CD4-positive, alpha-beta T cell treated with Interleukin-17A for 1 hour (primary cell): ENCODE measurements around the gene GGT7.
A peak's percentile ranks its signal among the peaks of the same experiment; 100 is the strongest.
"Not testable (repeated sequence)": the region's sequence is repeated elsewhere in the genome, so short reads cannot be mapped to it uniquely, and the experiment has no call there.

Experiments
- DNase-seq: peaks from one replicate; pipeline ENCODE4 v3.0.0-alpha.2; 2020

GGT7 gene

DNA sequence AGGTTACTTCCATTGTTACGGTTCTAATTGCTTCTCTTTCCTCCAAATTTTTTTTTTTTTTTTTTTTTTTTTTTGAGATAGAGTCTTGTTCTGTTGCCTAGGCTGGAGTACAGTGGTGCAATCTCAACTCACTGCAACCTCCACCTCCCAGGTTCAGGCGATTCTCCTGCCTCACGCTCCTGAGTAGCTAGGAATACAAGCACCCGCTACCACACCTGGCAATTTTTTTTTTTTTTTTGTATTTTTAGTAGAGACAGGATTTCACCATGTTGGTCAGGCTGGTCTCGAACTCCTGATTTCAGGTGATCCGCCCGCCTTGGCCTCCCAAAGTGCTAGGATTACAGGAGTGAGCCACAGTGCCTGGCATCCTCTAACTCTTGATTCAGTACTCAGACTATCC is 8.3 kb upstream of the GGT7 start:
- DNase-seq: not testable (repeated sequence)

DNA sequence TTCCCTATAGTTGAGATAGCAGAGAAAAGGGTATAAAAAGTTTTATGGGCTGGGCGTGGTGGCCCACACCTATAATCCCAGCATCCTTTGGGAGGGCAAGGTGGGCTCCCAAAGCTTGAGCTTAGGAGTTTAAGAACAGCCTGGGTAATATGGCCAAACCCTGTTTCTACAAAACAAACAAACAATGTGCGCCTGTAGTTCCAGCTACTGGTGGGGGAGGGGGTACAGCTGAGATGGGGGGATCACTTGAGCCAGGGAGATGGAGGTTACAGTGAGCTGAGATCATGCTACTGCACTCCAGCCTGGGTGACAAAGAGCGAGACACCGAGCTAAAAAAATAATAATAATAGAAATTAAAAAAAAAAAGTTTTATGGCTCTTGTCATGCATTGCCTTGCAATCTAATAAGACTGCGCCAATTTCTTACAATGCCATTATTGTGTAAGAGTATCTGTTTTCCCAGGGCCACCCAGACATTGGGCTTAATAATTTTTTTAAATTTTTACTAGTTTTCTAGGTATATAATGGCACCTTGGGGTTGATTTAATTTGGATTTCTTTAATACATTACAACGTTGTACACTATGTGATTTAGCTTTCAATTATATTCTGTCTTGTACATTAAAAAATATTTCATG is 7.7 kb upstream of the GGT7 start:
- no peak for DNase-seq

DNA sequence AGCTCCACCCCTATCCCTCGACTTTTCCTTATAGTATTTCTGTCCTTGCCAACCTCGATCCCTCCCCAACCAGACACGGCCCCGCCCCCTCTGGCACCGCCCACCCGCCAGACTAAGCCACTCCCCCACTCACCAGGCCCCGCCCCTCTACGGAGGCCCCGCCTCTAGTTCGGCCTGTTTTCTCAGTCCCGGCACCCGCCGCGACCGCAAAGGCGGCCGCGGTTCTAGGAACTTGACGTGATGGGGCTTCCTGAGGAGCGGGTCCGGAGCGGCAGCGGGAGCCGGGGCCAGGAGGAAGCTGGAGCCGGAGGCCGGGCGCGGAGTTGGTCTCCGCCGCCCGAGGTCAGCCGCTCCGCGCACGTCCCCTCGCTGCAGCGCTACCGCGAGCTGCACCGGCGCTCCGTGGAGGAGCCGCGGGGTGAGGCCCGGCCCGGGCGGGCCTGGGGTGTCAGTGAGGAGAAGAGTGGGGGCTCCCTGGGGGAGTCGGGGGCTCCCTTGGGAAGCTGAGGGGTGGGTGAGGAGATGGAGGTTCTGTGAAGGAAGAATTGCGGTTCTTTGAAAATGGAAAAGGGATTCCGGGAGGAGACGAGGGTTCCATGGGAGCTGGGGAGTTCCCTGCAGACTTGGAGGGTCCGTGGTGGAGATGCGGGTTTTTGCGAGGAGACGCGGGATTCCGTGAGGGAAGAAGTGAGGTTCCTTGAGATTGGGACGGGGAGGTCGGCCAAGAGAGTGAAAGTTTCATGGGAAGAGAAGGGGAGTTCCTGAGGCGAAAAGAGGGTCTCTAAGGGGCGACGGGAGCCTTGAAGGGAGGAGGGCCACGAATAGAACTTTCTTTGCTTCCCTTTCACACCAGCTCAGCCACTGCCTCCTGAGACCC is 4.0 kb upstream of the GGT7 start, which contains the start of gene ACSS2:
ACSS2 (plus strand) TSS at position 207 of the 877 bp plus-strand sequence; CDS start at position 241, 34 bp downstream.
- peak; percentile 95 for DNase-seq

DNA sequence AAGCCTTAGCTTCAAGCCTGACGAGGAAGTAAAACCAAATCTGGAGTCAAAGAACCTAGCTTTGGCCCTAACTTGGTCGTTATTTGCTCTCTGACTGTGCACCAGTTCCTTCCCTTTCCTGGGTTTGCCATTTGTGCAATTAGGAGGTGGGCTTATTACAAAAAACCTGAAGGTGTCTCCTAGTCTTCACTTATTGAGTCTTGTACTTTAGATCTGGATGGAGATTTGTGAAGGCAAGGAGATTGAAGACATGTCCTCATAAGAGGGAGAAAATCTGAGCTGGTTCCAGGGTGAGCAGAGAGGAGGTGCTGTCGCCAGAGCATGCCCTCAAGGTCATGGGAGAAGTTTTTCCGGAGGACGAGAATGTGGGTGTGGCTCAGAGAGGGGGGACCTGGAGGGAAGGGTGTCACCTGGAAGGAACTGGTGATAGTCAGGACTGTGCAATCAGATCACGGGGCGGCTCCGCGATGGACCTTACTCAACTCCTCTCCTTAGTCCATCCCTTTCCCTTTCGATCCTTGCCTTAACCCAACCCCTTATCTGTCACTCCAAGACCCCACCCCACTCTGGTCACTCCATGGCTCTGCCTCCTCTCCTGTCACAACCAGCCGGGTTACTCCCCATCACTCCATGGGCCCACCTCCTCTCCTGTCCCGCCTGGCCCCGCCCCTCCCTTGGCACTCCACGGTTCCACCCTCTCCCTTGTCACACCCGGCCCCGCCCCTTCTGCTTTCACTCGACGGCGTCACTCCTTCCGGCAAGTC is 3.2 kb upstream of the GGT7 start:
- DNase-seq: no peak

DNA sequence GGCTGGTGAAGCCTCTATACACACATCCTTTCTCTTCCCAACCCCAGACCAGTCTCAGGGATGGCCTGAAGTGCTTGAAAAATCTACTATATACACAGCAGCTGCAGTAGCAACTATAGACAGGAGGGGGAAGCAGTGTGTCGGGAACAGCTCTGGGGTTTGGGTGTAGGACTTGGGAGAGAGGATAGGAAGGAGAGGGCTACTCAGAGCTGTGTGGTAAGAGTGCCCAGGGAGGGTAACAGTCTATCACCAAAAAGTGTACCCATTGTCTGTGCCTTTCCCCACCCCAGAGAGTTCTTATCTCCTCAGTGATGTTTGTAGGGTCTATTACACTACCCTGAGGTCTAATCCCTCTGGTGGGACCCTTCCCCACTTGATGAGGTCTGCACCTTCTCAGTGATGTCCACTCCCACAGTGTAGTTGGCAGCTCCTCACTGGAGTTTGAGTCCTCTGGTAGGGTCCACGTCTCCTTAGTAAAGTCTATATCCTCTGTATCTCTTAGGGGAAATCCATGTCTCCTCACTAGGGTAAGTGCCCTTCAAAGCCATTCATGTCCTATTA is 1.5 kb upstream of the GGT7 start:
- peak; percentile 62 for DNase-seq

DNA sequence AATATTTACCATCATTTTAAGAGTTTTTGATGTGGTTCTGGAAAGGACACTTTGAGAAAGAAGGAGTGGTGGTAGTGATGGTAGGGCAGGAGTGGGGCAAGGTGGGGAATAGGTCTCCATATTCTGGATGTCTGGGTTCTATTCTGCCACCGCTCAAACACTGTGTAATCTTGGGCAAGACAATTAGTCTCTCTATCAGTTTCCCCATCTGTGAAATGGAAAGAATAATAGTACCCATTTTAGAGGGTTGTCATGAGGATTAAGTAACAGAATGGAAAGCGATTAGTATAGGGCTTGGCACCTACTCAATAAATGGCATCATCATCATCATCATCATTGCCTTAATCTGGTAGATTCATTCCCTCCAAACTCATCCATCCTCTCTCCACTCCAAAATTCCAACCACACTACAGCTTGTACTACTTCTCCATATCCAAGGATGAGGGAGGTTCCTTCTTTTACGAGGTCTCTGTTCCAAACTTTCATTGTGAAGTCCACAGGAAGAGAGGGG is 982 bp upstream of the GGT7 start:
- DNase-seq: no peak

DNA sequence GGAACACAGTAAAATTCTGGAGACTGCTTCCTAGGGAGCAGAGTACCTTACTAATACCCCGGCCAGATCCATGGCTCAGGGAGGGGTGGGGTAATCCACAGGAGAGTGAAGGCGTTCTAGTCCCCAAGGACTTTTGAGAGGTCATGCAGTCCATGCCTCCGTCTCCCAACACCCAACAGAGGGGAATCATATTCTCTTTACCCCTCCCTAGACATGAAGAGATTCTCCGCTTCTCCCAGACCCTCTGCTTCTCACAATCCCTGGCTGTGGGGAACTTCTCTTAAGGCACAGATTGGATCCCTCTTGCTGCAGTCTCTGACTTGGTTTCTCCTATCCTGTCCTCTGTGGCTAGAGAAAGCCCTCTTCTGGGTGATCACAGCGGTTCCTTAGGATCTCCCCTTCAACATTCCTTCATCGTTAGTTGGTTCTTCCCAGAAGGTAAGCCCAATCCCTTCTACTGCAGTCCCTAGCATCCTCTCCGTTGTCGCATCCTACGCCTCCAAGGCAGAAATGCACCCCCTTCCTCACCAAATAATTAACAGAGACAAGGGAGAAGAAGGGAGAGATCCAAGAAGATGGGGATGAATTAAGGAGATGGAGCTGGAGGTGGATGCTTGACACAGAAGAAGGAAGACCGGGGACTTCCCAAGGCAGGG is 562 bp downstream of the GGT7 start:
- no peak for DNase-seq

DNA sequence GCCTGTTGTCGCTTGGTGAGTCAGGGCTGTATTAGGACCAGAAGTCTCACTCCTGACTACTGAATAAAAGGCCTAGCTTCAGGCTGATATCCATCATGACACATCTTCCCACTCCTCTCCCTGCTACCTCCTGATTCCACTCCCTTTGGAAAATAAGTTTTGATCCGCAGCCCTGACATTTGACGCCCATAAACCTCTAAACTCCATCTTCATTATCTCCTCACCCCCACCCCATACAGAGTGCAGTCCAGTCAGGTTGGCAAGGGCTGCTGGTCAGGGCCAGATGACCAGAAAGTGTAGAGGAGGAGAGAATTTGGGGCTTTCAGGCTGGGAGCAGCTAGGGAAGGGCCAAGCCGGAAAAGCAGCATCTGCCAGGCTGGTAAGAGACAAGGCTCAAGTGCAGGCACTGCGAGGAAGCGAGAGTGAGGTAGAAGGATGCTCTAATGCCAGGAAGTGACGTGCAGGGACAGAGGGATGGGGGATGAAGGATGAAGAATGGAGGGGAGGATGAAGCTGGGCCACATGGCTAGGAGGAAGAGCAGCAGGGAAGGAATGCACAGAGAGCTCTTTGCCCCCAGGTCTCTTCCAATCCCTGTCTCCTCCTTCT is 1.2 kb downstream of the GGT7 start:
- DNase-seq: no peak

DNA sequence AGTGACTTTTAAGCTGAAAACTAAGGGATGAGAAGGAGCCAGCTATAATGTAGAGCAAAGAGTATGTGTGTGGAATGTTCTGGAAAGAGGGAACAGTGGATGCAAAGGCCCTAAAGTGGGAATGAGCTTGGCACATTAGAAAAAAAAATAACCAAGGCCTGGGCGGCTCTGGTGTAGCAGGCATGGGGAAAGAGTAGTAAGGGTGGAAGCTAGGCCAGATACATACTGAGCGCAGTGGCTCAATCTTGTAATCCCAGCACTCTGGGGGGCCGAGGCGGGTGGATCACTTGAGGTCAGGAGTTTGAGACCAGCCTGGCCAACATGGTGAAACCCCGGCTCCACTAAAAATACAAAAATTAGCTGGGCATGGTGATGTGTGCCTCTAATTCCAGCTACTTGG is 8.4 kb downstream of the GGT7 start:
- DNase-seq: no peak

DNA sequence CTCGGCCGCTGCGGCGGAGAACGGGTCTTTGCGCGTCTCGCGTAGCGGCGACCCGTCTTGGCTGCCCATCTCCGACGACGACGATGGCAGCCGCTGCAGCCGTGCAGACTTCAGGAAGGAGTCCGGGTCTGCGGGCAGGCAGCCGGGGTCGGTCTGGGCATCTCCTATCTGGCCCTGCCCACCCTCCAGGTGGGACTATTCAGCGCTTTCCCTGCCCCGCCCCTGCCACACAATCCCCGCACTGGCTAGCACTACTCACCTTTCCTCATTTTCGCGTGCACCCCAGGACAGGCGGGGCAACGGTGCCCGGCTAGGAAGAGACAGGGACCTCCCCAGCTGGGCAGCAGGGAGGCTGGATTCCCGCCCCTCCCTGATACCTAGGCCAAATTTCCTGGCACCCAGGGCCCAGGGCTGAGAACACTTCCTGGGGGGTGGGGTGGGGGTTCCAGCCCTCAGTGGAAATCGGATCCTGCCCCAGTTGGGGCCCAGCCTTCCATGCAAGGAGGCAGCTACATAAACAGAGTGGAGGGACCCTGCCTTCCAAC is 9.2 kb downstream of the GGT7 start:
- no peak for DNase-seq

DNA sequence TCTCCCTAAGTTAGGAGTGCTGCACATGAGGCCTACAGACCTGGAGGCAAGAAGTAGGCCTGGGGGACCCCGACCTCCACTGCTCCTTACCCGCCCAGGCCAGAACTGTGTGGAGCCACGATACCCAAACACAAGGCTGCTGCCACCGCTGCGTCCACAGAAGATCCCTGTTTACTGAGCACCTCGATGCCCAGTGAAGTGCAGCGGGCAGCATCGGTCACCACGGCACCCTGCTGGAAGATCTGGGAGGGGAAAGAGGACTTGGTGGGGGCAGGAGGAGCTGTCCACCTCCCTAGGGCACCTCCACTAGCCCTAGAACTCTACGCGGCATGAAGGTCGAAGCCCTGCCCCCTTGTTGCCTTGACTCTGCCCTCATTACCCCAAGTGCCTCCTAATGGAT is 9.9 kb downstream of the GGT7 start:
- no peak for DNase-seq

DNA sequence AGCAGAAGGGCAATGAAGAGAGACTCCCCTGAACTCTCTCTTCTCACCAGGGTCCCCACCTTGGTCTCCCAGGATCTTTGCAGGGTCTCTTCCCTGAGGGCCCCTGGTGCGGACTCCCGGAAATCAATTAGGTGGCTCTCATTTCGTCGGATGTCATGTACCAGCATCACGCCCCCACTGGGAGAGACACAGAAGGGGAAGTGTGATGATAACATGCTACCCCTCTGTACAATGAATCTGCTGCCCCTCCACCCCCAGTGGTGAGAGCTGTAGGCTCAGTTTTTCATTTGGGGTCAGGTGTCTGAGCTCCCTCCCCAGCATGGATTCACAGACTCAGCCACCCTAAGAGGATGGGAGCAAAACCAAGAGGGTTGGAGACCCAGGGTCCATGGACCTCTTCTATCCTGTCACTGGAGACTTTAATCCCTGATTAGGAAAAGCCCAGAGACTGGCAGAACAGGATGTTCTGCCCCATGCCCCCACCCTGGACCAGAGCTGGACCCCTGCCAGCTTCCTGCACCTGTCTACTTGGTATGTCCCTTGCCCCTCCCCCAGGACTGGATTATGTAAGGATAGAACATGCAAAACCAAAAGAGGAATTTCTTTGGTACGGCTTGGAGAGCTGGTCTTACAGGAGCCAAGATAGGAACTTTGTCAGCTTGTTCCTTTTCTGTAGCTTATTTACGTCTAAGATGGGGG is 11.1 kb downstream of the GGT7 start:
- DNase-seq: no peak

DNA sequence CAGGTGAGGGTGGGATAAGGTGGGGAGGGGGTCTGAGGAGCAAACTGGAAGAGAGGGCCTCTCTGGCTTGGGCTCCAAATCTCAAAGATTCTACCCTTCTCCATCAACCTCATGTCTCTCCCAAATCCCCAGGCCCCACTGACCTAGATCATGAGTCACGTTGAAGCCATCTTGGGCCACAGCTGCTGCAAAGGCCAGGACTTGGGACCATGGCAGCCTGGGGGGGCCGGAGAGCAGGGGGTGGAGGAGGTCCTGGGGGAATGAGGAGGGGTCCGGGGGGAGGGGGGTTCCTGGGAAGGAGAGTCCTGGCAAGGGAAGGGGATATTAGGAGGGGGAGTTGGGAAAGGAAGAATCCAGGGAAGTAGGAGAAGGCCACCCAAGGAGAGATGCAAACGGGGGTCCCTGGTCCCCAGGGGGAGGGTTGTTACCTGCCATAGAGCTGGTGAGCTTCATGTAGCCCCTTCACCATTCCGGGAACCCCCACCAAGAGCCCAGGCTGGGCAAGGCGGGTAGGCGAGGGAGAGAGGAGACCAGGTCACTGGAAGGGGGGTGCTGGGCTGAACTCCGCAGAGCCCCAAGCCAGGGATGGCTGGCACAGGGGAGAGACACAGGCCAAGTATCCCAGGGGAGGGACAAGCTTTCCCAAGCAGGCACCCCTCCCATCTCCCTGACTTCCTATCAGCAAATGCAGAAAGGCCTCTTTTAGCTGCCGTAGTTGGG is 12.7 kb downstream of the GGT7 start:
- no peak for DNase-seq

DNA sequence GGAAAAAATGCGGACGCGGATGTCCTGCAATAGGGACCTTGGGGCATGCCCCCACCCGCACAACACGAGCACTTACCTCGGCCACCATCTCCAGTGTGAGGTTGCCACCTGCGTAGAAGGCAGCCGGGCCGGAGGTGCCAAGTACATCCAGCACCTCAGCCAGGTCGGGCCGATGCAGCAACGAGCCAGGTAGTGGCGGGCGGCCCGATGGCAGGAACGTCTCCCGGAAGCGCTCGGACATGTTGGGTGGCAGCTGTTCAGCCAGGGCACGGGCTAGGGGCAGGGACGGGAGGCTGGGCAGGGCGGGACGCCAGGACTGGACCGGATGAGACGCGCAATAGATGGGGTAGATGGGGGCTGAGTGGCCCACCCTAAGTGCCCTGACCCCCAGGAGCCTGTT is 13.3 kb downstream of the GGT7 start:
- DNase-seq: no peak

DNA sequence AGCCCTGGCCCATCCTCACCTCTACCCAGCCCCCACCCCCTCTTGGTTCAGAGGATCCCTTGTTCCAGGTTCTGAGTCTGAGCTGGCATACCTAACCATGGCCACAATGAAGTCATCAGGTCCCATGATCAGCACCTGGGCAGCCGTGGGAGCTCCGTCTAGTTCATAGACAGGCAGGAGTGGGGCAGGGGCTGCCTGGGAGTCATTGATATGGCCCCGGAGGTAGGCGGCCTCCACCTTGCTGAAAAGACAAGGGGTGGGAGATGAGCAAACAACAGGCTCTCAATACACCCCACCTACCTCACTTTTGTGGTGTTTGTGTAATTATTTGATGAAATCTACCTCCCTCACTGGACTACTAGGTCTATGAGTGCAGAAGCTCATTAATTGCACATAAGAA is 20.4 kb downstream of the GGT7 start:
- no peak for DNase-seq

DNA sequence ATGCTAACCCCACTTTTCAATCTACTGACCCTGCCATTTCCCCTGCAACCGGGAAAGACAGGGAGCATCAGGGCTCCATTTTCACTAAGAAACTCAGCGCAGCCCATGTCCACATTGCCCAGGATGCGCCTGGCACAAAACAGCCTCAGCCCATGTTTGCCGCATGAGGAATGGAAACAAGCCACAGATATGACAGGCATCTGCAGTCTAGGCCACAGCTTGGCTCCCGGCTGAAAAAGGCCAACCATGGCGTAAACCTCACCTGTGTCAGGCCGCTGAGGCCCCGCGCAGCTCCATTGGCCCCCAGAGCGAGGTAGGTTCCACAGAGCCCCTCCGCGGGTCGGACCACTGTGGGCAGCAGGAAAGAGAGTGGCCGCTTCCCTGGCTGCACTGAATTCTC is 21.7 kb downstream of the GGT7 start:
- DNase-seq: no peak

DNA sequence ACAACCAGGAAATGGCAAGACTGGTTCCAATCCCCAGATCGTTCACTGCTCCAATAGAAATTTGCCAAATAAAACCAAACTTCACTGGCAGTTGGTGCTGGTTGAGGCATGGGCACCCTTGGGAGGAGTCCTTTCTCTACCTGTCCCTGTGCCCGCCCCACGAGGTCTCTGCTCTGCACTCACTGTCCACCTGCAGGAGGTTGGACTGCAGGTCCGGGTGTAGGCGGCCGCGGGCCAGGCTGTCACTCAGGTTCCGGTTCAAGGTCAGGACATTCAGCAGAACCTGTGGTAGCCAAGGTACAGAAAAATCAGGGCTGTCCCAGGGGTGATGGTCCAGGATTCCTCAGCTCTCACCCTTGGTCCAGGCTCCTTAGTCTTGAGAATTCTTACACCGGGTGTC is 22.9 kb downstream of the GGT7 start:
- no peak for DNase-seq

DNA sequence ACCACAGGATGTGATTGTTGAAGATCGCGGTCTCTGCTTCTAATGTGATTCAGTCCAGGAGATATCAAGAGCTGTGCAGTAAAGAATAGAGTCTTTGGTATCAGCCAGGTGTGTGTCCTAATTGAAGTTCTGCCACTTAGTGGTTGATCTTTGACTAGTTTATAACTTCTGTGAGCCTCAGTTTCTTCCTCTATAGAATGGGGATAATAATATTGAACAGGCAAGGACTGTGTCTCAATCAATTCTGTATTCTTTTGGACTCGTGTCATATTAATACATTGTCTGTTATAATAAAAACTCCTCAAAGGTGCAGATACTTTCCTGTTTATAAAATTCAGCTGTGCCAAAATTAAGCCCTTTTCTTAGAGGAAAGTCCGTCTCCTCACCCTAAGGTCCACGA is 24.1 kb downstream of the GGT7 start:
- DNase-seq: no peak

DNA sequence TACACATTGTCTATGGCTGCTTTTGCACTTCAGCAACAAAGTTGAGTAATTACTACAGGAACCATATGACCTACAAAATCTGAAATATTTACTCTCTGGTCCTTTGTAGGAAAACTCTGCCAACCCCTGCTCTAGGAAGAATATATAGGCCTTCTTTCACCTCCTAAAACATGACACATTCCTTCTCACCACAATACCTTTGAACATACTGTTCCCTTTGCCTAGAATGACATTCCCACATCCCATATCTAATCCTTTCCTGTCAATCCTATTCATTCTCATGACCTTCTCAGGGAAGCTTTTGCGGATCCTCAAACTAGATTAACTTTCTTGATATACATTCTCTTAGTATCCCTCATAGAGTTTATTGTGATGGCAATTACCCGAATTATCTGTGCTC is 29.2 kb downstream of the GGT7 start:
- no peak for DNase-seq

DNA sequence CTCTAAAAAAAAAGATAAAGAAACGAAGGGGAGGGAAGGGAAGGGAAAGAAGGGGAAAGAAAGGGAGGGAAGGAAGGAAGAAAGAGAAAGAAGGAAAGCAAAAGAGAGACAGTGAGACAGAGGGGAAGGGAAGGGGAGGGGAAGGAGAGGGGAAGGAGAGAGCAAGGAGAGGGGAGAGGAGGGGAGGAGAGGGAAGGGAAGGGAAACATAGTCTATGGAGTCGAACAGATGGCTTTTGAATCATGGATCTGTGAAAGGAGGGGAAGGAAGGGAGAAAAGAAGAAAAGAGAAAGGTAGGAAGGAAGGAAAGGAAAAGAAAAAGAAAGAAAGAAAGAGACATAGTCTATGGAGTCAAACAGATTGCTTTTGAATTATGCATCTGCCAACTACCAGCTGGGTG is 30.5 kb downstream of the GGT7 start:
- no peak for DNase-seq
